CD4-positive, alpha-beta T cell treated with Interleukin-15 for 1 hour (primary cell): ENCODE measurements around the gene DPH1.
A peak's percentile ranks its signal among the peaks of the same experiment; 100 is the strongest.

Experiments used
- DNase-seq: peaks from one replicate; pipeline ENCODE4 v3.0.0-alpha.2; 2020

DPH1 gene

DNA sequence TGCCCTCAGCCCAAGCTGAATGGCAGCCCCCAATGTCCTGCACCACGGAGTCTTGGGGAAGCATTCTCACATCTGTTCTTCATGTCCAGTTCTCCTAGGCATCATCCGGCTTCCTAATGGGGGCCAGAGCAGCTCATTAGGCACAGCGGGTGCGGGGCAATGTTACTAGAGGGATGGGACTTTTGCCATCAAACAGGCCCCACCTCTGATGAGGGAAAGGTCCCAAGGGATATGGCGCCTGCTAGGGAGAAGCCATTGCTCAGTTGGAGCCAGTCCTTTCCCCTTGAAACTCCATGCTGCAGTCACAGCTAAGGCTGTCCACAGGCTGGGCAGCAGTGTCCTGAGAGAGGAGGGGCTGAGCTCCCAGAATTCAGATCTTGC, 1.7 kb upstream of the DPH1 start:
- no peak for DNase-seq

GRCh38 chr17:2028737-2029136, 1.2 kb upstream of the DPH1 start:
- no peak for DNase-seq

- DNase-seq: peak; percentile 67
Measured at GRCh38 chr17:2030779-2031163, 818 bp downstream of the DPH1 start.

DNA sequence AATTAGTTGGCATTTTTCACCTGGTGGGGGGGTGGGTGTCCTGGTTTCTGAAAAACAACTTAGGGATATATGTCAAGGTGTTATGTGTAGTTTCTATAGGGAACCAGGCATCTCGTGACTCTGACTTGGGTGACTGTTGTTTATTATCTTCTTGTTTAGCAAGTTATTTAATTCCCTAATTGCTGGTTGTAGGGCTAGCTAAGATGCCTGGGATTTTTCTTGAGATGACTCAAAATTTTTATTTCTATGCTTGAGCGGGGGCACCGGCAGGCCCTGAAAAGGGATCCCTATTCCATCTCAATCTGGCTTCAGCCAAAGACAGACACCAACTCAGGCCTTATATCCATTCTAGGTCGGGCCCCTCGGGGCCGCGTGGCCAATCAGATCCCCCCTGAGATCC, 3.2 kb downstream of the DPH1 start:
- DNase-seq: no peak

DNA sequence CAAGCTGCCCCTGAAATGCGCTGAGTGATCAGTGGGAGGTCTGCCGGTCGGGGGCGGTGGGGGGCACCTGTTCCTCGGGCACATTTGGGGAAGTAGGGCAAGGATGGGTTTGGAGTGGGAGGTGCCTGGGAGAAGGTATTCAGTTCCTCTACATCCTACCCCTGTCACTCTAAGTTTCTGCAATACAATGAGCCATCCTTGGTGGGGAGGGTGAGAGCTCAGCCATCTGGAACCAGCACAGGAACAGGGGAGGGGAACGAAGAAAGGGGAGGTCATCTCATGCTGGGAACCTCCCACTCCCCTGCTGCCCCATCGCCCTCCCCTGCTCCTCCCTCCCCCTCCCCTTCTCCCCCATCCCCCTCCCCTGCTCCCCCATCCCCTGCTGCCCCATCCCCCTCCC, 4.2 kb downstream of the DPH1 start:
- no peak for DNase-seq

DNA sequence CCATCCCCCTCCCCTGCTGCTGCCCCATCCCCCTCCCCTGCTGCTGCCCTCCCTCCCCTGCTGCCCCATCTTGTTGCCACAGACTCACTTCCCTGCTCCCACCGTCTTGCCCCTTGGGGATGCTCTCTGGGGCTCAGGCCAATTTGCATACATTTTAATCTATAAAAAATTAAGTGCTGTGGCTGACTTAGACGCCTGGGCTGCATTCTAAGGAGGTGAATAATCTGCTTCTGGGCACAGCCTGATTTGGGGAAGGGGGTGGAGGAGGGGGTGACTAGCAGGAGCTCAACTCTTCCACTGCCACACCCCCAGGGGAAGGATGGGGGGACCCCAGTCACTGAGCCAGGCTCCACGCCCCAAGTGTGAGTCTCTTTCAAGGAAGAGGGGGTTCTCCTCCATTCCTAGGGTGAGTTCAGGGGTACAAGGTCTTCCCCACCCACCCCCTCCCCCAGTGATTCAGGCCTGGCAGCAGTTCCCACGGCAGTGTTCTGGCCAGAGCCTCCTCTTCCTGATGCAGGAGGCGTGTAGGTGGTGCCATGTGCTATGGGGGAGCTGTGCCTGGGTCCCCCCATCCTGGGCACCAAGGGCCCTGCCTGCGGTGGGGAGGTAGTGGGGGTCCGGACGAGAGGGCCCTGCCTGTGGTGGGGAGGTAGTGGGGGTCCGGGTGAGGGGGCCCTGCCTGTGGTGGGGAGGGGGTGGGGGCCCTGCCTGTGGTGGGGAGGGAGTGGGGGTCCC, 5.0 kb downstream of the DPH1 start:
- DNase-seq: no peak

DNA sequence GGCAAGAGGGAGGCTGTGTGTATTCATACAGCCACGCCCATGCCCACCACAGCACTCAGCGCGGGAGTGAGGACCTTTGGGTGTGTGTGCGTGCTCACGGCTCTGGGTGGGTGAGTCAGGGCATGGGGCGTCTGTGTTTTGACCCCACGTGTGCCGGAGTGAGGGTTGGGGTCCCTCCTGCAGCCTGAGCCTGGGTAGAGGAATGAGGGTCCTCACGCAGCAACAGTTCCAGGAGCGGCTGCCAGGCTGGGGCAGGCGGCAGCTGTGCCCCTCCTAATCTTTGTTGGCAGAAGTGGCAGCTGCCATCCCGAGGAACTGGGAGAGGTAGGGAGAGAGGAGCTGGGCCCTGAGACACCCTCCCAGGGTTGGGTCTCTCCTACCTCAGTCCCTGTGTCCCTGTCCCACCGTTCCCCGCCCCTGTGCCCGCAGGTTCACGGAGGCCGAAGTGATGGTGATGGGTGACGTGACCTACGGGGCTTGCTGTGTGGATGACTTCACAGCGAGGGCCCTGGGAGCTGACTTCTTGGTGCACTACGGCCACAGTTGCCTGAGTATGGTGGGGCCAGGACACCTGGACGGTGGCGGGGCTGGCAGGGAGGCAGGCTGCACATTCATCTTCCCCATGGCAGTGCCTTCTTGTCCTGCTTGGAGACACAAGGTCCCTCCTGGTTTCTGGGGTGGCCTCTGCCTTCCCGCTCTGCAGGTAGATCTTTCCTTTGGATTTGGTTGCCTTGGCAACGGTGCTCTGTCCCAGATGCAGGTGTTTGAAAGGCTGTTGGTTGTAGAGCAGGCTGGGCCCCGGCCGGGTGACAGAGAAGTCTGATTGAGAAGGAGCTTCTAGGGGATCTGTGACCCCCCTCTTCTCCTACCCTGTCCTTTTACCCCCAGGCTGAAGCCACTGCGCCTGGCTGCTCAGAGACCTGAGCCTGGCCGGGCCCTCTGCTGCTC, 5.9 kb downstream of the DPH1 start:
- DNase-seq: no peak

DNA sequence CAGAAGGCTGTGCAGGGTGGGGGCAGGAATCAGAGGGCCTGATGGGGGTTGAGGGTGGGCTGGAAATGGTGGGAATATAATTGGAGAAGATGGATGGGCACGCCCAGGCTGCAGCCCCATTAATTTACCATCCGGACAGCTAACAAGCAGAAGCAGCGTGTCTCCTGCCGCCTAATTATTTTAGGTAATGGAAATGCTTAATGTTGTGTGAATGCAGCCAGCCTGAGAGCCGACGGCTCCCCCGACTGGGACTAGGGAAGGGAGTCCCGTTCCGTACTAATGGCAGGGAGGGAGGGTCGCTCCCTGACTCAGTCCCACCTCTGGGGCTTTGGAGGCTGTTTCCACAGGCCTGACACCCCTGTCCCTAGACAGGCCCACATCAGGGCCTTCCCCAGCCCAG, 7.2 kb downstream of the DPH1 start:
- DNase-seq: no peak

GRCh38 chr17:2040219-2040827, 10.4 kb downstream of the DPH1 start:
- no peak for DNase-seq

DNA sequence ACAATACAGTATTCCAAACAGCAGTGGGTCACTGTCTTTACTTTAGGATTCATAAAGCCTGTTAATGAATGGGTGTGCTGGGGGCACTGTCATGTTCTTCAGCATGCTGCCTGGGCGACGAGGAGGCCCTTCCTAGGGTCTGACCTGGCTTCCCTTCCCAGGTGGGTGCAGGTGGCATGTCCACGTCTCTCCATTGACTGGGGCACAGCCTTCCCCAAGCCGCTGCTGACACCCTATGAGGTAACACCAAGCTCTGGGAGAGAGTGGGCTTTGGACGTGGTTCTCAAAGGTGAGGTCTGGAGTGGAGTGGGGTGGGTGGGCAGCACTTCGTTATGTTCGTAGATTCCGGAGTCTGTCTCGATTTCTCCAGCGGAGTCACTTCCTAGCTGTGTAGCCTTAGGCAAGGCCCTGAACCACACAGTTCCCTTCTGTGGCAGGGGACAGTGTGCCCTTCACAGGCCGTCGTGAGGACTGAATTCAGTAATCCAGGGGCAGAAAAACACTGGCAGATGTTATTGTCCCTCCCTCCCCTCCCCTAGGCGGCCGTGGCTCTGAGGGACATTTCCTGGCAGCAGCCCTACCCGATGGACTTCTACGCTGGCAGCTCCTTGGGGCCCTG, 11.1 kb downstream of the DPH1 start:
- DNase-seq: no peak

GRCh38 chr17:2041561-2042389, 11.8 kb downstream of the DPH1 start, which contains the start of gene OVCA2:
Gene OVCA2 (plus strand): TSS chr17:2042022. CDS start chr17:2042048, 26 bp downstream.
- DNase-seq: peak; percentile 96

- no peak for DNase-seq
Measured at GRCh38 chr17:2042390-2042847, 12.5 kb downstream of the DPH1 start.

DNA sequence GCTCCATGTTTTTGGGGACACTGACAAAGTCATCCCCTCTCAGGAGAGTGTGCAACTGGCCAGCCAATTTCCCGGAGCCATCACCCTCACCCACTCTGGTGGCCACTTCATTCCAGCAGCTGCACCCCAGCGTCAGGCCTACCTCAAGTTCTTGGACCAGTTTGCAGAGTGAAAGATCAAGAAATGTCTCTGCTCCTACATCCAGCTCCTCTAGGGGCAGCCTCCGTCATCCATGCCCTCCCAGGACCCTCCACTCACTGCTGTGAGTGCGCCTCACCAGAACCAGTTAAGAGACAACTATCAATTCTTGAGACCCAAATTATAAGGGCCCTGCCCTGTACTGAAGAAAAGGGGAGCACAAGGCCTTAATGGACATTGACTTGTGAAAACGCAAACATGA, 13.0 kb downstream of the DPH1 start:
- no peak for DNase-seq

- DNase-seq: no peak
Measured at GRCh38 chr17:2043785-2044184, 13.8 kb downstream of the DPH1 start.

DNA sequence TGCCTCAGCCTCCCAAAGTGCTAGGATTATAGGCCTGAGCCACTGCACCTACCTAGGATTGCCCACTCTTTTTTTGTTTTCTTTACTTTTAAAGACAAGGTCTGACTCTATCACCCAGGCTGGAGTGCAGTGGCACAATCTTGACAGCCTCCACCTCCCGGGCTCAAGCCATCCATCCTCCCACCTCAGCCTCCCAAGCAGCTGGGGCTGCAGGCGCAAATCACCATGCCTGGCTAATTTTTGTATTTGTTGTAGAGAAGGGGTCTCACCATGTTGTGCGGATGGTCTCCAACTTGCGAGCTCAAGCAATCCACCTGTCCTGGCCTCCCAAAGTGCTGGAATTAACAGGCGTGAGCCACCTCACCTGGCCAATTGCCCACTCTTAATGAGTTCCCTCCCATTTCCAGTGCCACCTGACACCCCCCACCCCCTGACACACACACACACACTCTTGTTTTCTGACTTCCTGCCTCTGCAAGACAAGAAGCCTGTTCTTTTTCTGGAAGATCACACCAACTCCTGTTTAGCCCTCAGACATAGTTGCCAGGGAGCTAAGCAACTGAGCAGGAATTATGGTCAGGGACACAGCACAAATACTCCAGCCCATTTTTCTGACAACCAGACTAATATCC, 14.4 kb downstream of the DPH1 start:
- DNase-seq: no peak

DNA sequence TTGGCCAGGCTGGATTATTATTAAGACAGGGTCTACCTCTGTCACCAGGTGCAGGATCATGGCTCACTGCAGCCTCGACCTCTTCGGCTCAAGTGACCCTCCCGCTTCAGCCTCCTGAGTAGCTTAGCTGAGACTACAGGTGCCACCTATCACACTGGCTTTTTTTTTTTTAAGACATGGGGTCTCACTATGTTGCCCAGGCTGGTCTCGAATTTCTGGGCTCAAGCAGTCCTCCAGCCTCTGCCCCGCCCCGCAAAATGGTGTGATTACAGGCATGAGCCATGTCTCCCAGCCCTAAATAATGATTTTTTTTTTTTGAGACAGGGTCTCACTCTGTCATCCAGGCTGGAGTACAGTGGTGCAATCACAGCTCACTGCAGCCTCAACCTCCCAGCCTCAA, 17.6 kb downstream of the DPH1 start:
- no peak for DNase-seq

GRCh38 chr17:2048805-2049204, 18.9 kb downstream of the DPH1 start:
- DNase-seq: no peak

- peak; percentile 93 for DNase-seq
Measured at GRCh38 chr17:2049333-2050299, 19.7 kb downstream of the DPH1 start.

DNA sequence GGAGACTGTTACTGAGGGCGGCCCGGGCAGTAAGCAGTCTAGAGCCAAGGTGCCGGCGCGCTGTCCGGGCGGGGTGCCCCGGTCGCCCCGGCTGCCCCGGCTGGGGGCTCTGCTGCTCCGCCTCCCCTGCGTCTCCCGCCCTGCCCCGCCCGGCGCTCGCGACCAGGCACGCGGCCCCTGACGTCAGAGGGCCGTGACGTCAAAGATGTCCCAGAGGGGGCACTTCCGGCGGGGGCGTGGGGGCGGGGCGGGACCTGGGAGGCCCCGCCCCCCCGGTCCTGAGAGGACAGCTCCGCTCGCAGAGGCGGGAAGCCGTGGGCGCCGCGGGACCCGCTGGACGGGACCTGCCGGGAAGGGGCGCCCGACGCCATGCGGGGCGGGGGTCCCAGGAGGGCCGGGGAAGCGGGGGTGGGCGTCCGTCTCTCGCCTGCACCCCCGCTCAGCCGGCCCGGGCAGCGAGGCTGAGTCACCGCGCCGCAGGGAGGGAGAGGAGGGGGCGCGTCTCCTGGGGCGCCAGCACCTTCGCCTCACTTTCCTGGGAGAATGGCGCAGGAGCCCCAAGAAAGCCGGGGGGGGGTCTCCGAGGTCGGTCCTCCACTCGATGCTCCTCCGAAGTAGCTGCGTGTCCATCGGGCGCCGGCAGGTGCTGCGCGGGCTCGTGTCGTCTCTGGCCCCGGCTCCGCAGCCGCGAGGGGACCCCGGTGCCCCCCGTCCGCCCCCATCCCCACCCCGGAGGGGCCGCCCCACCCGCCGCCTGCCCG, 20.5 kb downstream of the DPH1 start:
- peak; percentile 80 for DNase-seq
